HG03521 (cell line): ENCODE data around the gene IGF2BP1.
"Not testable (repeated sequence)": the region's sequence is repeated elsewhere in the genome, so short reads cannot be mapped to it uniquely, and the experiment has no call there.

Source experiments
- ATAC-seq: cut with Tn5 transposase; IDR thresholded peaks from one replicate; pipeline ENCODE4 v1.9.1; 2021; ENCODE audit warnings: mild to moderate bottlenecking, moderate library complexity; ENCODE audit not compliant: unreplicated experiment

IGF2BP1 gene

DNA sequence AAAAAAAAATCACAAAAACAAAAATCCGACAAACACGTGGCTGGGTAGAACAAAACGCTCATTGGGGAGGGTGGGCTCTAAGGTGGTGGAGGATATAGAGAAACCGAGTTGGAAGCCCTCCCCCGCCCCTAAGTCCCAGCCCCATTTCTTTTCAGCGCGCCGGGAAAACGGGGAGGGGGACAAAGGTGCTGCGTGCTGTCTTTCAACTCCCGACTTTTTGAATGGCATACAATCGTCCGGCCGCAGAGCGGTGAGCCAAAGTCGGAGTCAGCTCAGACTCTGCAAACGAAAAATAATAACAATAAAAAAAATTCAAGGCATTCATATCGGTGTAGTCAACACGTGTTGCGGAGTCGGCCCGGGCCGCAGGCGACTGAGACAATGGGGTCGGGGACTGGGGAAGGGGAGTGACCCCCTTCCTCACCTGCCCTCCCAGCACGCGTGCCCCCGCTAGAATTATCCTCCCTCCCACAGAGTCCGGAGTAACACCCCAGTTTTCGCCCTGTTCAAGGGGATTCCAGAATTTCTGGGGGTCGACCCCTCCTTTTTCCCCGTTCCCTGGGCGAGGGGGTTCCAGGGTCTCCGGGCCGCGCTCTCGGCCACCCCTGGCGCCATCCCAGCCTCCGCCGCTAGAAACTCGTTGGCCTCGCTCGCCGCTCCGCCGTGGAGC lies 1.7 kb upstream of the IGF2BP1 start:
- no peak for ATAC-seq

DNA sequence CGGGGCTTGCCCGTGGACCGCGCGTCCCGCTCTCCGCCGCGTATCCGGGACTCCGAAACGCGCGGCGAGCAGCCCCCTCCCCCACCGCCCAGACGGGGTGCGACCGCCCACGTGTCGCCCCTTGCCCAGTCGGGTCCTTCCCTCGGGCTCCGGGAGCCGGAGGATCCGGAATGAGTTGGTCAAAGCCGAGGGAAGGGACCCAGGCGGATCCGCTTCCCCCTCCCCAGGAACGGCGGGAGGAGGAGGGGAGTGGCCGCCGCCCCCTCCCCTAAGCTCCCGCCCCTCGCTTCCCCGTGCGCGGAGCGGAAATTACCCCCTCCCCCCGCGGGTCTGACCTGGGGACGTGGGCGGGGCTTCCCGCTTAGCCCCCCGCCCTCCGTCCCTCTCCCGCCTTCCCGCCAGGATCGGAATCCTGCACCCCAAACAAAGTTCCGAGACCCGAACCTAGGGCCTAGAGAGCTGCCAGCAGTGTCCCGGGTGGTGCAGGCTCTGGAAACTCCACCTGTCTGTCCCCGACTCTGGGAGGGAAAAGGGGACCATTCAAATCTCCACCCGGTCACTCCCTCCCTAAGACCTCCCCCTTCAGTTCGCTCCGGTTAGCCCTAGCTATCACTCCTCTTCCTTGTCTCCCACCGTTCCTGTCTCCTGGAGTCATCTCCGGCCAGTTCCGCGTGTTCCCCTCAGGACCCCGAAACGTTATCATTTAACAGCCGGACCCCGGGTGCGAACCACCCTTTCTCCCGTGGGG lies 1.0 kb upstream of the IGF2BP1 start:
- no peak for ATAC-seq

DNA sequence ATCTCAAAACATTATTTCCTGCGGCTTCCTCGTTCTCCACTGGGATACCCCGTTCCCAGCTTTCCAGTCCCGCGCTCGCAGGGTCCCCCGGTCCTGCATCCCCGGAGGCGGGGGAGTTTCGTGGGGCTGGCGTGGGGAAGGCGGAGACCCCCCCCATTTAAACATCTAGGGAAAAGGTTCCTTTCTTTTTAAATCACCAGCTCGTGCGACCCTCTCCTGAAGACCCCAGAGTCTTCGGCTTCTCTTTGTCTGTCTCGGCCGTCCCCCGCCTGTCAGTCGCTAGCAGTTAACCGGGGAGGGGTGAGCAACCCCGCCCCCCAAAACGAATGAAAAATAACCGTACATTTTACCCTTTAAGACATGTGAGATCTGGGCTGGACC lies 473 bp upstream of the IGF2BP1 start:
- no peak for ATAC-seq

DNA sequence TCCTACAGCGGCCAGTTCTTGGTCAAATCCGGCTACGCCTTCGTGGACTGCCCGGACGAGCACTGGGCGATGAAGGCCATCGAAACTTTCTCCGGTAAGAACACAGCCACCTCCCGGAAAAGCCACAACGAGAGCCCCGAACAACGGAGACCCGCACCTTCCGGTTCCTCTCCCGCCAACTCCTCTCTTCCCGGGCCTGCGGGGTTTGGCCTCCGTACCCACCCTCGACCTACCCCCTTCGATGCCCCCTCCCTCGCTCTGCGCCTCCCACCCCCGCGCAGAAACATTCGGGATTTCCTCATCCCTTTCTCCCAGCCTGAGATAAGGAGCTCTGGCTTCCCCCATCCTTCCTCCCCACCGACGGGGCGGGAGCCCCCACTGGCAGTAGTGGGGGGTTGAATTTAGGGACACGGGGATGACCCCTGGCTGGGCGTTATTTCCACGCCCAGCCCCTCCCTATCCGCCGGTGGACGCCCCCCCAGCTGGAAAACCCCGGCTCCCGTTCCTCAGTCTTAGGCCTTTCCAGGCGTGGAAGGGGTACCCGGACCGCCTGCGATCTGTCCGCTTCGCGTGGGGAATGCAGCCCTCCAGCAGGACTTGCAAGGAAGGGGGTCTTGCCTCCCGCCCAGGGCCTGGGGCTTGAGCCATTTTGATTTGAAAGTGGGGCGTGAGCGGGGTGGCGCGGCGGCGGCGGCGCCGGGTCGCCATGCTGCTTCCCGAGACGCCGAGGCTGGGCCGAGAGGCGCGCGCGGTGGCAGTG lies 822 bp downstream of the IGF2BP1 start:
- no peak for ATAC-seq

DNA sequence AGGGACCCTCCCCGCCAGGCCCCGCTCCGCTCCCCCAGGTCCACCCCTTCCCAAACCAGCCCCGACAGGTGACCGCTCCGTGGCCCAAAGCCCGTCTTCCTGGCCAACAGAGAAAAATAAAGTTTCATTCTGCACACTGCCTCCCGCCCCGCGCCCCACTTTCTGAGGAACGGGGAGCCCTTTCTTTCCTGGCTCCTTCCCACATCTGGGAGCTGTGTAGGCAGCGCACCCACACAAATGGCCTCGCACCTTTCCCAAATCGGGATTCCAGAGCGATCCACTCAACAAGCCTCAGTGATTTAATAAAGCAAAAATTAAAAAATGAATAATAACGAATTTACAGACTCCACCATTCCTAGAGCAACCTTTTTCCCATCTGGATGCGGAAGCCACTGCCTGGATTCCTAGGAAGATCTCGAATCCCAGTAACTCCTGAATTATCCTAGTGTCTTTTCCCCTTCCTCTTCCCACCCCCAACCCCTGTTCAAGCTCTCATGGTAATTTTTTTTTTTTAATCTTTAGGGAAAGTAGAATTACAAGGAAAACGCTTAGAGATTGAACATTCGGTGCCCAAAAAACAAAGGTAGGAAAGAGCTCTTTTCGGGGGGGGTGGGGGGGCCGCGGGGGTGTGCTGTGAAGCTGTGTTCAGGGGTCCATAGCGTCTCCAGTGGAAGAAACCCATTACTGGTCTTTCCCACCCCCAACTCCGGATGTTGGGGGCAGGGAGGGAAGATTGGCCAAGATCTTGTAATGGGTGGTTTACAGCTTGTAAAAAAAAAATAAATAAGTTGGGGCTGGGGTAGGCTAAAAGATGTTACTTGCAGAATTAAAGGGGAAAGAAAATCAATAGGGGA lies 1.6 kb downstream of the IGF2BP1 start:
- ATAC-seq: no peak

DNA sequence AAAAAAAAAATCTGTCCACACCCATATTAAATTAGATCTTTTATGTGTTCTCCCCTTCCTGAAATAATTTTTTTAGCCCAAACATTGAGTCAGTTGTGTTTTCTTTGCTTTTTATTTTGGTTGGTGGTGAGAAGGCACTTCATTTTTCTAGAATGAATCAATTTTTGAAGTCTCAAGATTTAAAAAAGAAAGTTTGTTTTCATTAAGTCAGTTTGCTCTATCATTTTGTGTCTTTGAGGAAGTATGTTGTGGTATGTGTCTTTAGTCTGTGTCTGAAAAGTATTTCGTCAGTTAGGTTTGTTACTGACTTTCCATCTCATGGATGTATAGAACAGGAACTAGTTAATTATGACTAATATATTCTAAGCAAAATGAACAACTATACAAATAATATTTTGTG lies 3.8 kb downstream of the IGF2BP1 start:
- no peak for ATAC-seq

DNA sequence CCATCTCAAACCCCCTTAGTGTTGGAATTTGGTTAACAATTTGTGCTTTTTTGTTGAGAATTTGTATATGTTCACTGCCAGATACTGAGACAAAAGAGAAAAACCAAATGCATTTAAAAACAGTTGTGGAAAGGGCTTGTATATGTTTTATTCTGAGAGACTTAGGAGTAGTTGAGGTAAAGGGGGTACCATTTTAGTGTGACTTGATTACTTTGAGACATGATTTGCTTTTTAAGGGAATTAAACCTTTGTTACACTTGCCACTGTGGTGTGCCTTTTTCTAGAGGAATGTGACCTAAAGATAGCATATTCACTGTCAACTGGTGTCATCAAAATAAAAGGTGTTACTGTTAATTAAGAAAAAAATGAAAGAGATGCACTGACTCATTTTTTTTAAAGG lies 4.5 kb downstream of the IGF2BP1 start:
- ATAC-seq: no peak

DNA sequence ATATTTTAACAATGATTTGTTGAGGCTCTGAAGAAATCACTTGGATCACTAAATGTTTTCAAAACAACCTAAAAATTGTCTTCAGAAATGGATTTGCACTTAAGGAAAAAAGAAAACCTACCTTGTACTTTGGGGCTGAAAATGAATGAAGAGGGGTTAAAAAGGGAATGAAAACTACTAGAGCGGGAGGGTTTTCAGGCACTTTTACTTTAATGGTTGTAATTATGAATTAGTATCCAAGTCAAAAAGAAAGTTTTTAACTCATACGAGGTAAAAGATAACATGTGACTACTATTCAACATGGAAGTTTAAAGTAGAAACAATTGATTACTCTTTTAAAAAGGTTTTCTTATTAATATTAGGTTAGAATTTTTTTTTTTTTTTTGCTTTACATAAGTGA lies 5.1 kb downstream of the IGF2BP1 start:
- ATAC-seq: no peak

DNA sequence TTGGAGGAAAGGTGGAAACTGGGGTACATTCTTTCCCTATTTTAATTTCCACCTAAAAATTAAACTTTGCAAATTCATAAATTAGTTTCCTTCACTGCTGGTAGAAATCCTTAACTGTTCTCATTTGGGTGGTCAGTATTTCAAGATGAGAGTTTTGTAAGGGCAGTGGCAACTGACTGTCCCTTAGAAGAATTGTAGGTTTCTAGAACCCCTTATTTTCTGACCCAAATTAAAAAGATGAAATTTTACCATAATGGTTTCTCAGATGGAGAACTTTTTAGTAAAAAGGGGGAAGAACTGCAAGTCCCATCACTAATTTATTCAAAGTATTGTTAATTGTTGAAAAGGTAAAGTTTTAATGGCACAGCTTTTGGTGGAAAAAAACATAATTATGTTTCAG lies 5.6 kb downstream of the IGF2BP1 start:
- no peak for ATAC-seq

DNA sequence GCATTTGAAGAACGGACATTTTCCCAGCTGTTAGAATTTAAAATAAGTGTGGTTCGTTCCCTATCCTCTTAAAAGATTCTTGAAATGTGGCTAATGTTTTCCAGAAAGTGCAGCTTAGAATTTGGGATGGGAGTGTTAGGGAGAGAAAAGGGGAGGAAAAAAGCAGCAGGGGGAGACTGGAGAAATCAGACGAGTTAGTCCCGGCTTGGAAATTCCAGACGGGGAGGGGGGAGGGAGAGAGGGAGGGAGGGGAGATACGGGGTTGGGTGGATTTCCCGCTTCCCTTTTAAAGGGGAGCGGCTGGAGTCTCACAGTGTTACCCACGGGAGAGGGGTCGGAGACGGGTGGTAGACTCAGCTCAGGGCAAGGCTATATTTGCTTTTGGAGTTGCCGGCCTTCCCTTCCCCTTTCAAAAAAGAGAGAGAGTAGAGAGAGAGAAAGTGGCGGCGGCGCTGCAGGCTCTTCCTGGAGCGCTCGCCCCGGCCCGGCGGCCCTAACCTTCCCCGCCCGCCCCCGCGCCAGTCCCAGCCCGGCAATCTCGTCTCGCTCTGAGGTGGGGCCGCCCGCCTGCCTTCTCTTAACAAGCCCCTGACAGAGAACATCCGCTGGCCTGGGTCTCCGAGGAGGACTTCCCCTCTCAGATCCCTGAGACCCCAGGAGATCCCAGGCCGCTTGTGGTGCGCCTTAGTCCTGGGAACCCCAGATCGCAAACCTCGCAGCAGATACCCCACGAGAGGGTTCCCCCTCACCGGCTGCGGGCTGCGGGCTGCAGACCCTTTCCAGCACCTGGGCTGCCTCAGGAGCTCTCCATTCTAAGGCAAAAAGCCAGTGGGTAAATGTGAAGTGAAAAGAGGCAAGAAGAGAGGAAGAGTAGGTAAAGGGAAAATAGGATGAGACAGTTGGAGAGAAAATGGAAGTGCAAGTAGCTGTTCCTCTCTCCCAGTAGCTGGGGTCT lies 6.6 kb downstream of the IGF2BP1 start:
- no peak for ATAC-seq

DNA sequence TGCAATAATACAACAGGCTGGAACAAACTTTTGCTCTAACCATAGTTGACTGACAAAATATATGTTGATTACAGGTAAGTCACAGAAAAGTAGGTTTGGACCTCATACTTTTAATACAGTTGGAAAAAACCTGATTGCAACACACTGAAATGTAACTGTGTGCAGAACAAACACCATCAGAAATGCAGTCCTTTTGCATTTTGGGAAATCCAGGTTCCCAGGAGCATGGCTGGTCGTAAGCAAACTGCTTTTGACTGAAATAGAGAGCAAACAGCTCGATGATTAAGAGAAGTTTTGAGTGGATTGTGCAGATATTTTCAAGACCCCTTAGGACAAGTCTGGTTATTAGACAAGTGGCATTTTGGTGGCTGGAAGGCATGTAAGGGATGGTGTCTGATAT lies 8.0 kb downstream of the IGF2BP1 start:
- no peak for ATAC-seq

DNA sequence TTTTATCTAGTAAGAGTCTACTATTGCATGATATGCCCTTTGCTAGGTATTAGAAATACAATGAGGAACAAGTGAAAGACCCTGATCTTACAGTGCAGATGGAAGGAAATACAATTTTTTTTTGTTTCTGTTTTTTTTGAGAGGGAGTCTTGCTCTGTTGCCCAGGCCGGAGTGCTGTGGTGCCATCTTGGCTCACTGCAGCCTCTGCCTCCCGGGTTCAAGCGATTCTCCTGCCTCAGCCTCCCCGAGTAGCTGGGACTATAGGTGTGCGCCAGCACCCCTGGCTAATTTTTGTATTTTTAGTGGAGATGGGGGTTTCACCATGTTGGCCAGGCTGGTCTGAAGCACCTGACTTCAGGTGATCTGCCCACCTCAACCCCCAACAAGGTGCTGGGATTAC lies 11.7 kb downstream of the IGF2BP1 start:
- ATAC-seq: not testable (repeated sequence)

DNA sequence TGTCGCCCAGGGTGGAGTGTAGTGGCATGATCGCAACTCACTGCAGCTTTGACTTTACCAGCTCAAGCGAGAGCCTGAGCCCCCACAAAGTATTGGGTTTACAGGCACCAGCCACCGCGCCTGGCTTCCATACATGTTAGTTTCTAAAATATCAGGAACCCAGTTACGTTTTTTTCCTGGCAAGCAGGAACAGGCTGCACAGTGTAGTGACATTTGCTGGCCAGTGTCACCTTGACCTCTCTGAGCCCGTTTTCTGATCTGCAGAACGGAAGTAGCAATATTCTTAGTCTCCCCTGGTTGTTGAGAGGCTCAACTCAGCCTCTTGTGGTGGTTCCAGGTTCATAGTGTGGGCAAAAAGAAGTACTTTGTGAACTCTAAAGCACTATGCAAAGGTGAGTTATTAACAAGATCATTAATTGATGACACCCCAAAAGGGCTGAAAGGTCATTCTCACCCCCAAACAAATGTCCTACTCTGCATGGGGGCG lies 15.6 kb downstream of the IGF2BP1 start:
- no peak for ATAC-seq

DNA sequence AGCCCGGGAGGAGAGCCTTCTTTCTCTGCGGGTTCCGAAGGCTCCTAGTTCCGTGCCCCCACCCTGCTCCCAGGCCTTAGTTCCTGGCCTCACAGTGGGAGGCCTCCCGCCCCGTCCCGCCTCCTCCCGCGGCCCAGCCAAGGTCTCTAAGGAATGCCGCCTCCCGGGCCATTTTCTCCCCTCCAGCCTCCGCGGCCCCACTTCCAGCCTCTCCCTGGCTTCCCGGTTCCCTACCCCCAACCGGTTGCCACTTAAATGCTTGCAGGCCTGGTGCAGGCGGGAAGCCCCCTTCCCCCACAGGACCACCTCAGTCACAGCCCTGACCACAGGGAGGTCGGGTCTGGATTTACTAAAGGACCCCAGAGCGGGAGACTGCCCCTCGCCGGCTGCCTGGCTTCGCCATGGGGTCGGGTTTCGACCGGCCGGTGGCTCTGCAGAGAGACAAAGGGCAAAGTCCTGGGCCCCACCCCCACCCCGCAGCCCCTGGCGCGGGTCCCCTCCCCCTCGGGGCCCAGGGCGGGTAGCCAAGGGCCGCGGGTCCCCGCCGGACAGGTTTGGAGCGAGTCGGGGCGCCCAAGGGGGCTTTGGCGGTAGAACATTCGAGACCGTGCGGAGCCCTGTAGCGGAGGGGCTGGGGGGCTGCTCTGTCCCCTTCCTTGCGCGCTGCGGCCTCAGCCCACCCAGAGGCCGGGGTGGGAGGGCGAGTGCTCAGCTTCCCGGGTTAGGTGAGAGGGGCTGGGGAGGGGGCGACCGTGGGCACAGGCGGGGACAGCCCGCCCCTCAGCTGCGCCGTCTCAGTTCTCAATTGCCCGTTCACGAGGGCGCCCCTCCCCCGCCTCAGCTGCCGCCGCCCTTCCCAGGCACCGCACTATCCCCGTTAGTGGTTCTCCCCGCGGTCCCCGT lies 16.4 kb downstream of the IGF2BP1 start:
- ATAC-seq: no peak

DNA sequence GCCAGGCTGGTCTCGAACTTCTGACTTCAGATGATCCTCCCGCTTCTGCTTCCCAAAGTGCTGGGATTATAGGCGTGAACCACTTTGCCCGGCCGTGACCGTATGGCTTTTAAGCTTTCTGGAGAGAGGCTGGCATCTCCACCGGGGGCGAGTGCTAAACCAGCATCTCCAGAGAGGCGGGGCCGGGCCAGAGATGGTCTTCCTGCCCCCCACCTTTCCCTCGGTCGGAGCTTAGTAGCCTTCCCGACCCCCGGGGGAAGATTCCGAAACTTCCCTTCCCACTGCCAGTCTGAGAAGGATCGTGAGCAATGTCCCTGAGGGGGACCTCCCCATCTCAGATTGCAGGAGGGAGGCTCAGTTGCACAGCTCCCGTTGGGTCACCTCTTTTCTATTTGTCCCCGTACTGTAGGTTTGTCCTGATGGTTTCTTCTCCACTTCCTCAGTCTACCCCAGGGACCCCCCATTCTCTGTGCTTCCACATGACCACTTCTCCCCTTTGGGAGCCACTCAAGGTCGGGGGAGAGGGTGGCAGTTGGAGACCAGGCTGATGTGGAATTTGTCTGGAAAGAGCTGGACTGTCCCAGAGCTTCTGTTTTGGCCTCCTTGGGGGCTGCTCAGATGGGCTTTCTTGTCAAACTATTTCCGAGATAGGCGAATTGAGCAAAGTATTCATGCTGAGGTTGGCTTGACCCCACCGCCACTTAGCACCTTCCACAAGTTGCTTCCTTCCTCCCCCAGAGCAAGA lies 18.2 kb downstream of the IGF2BP1 start:
- no peak for ATAC-seq

DNA sequence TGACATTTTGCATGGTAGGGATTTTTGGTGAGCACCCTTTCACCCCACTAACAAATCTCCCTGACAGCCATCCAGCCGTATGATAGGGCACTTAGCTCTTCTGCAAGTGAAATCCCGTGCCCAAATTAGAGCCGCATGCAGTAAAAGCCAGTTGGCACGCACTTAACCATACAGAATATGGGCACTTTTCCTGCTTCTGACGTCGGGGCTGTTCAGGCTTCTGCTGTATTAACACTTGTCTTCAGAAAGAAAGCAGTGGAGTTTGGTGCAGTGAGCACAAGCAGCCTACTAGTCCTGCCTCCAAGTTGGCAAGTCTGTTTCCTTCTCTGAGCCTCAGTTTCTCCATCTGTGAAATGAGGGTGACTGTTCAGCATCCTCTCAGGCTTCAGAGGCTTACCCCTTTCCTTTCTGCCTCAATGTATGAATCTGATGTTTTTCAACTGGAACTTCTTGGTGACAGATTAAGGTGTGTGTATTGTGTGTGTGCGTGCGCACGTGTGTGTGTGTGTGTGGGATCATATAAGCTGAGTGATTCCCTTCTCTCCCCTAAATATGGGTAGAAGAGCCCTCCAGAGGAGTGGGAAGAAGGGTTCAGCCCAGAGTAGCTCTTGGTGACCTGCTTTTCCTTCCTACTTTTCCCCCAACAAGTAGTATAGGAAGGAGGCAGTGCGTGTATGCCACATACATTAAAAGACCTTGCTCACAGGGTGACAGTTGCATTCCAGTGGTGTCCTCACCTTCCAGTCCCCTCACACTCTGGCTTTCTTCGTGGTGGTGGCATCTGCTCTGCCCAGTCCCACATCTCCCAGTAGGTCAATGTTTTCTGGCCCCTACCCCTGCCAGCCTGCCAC lies 19.0 kb downstream of the IGF2BP1 start:
- ATAC-seq: no peak

DNA sequence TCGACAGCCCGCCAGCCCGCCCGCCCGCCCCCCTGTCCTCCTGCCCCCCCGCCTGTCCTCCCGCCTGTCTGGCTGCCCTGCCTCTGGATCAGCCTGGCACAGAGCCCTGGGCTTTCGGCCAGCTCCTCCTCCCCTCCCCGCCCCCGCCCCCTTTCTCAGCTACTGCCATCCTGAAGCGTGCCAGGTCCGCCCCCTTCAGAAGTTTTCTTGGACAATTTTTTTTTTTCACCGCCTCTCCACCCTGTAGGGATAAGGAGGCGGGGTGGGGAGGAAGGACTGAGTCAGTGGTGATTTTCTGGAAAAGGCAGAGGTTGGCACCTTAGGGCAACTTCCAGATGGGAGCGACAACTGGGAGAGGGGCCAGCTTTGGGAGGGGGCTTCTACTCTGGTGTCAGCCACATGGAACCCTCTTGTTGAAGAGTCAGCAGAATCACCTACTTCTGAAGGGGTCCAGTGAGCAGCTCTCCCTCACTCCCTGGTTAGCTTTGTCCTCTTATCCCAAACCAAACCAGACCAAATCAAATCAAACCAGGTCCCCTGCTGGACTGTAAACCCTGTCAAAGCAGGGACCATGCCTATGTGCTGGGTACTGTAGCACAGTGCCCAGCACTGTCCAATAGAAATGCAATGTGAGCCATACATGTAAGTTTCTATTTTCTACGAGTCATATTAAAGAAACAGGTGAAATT lies 19.7 kb downstream of the IGF2BP1 start:
- ATAC-seq: no peak
